Mammary epithelial cell (primary cell): ENCODE measurements around the gene C1orf146.

ENCODE experiments used
- EZH2 ChIP-seq: IDR thresholded peaks from 2 replicates; pipeline ENCODE4 v1.6.1; 2012; ENCODE audit warnings: low read length, inconsistent platforms, borderline replicate concordance
- TF ChIP-seq, protein P1 (sequence below), 2 donors: IDR thresholded peaks in 1 of 2; conservative IDR thresholded peaks in 1 of 2; 2 replicates each; pipeline ENCODE4 v1.5.1; 2011 to 2012; ENCODE audit warnings: inconsistent platforms in 2 of 2, low read length in 2 of 2, mild to moderate bottlenecking in 2 of 2, control low read depth in 1 of 2, low read depth in 1 of 2; ENCODE audit not compliant: insufficient read depth in 1 of 2; ENCODE audit errors: extremely low read depth in 1 of 2

- TF ChIP-seq, protein P1, sequence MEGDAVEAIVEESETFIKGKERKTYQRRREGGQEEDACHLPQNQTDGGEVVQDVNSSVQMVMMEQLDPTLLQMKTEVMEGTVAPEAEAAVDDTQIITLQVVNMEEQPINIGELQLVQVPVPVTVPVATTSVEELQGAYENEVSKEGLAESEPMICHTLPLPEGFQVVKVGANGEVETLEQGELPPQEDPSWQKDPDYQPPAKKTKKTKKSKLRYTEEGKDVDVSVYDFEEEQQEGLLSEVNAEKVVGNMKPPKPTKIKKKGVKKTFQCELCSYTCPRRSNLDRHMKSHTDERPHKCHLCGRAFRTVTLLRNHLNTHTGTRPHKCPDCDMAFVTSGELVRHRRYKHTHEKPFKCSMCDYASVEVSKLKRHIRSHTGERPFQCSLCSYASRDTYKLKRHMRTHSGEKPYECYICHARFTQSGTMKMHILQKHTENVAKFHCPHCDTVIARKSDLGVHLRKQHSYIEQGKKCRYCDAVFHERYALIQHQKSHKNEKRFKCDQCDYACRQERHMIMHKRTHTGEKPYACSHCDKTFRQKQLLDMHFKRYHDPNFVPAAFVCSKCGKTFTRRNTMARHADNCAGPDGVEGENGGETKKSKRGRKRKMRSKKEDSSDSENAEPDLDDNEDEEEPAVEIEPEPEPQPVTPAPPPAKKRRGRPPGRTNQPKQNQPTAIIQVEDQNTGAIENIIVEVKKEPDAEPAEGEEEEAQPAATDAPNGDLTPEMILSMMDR (conservative IDR thresholded peaks at IDR 0.05 in 1 of 2, IDR thresholded peaks at IDR 0.05 in 1 of 2; ENCODE audit: extremely low read depth in 1 of 2, insufficient read depth in 1 of 2, low read depth in 1 of 2, low read length in 2 of 2) = no peak
- TF ChIP-seq EZH2 = no peak
These were observed 1.3 kb downstream of the C1orf146 start for GRCh38 chr1:92219028-92219427.
